MG63 (cell line): ENCODE data around the gene CYSRT1. TPM values are rescaled to one million over a fixed set of nuclear protein-coding genes. Genes with fewer than 3 reads are reported as not detected.

ENCODE experiments used
- DNase-seq: peaks from one replicate; pipeline ENCODE4 v3.0.0-alpha.2; 2020
- H3K27me3 ChIP-seq: fragments of 250-450 bp; sonication (Bioruptor Pico); 2 replicates; pipeline ENCODE4 v1.5.1; 2020; ENCODE audit warnings: mild to moderate bottlenecking, moderate library complexity
- H3K36me3 ChIP-seq: fragments of 250-450 bp; sonication (Bioruptor Pico); 2 replicates; pipeline ENCODE4 v1.5.1; 2020; ENCODE audit warnings: mild to moderate bottlenecking, moderate library complexity
- H3K4me3 ChIP-seq: fragments of 250-450 bp; sonication (Bioruptor Pico); 2 replicates; pipeline ENCODE4 v1.5.1; 2020; ENCODE audit warnings: mild to moderate bottlenecking, moderate library complexity
- H3K9me3 ChIP-seq: fragments of 250-450 bp; sonication (Bioruptor Pico); 2 replicates; pipeline ENCODE4 v1.5.1; 2020; ENCODE audit warnings: mild to moderate bottlenecking, moderate library complexity
- total RNA-seq: library from RNA; depleted of rRNA; stranded (reverse); fragments of >200 nt; shearing (Covaris generic); gene quantifications from 2 replicates; pipeline ENCODE4 v1.2.3, GENCODE V29; 2014; ENCODE audit warnings: low replicate concordance

CYSRT1 gene
- total RNA-seq, 1 experiment from 2014 or later, result 0.89 TPM

DNA sequence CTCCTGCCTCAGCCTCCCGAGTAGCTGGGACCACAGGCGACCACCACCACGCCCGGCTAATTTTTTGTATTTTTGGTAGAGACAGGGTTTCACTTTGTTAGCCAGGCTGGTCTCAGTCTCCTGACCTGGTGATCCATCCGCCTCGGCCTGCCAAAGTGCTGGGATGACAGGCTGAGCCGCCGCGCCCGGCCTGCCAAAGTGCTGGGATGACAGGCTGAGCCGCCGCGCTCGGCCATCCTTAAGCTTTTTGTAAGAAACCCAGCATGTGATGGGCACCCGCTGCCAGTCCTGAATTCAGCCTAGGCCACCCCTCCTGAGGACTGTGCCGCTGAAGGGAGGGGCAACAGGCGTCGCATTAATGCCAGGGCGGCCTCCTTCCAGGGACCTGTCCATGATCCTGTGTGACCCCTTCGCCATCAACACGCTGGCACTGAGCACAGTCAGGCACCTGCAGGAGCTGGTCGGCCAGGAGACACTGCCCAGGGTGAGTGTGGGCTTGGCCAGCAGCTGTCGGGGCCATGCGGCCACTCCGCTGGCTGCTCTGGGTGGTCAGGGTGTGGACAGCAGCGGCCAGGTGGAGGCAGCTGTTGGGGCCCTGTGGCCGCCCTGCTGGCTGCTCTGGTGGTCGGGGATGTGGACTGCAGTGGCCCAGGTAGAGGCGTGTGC is 40.7 kb downstream of the CYSRT1 start:
- DNase-seq, result no peak
- no peaks in the 10 kb centered on the region for H3K27me3 ChIP-seq
- H3K9me3 ChIP-seq, result no peaks in the 10 kb centered on the region
- peaks cover 35% of the 10 kb centered on the region for H3K36me3 ChIP-seq
- no peak overlapping the region for H3K4me3 ChIP-seq

DNA sequence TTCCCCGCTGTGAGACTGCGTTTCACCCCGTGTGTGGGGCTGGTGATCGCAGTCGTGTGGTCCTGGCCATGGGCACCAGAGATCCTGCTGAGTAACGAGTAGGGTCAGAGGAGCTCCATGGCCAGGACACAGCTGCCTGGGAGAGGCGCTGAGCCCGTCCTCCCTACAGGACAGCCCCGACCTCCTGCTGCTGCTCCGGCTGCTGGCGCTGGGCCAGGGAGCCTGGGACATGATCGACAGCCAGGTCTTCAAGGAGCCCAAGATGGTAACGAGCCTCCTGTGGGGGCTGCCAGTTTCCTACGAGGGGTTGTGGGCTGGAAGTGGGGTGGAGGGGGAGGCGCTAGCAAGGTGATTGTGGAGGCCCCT is 41.2 kb downstream of the CYSRT1 start:
- no peak for DNase-seq
- H3K9me3 ChIP-seq, result no peaks in the 10 kb centered on the region
- peaks cover 35% of the 10 kb centered on the region for H3K36me3 ChIP-seq
- H3K27me3 ChIP-seq, result no peaks in the 10 kb centered on the region
- no peak overlapping the region for H3K4me3 ChIP-seq

DNA sequence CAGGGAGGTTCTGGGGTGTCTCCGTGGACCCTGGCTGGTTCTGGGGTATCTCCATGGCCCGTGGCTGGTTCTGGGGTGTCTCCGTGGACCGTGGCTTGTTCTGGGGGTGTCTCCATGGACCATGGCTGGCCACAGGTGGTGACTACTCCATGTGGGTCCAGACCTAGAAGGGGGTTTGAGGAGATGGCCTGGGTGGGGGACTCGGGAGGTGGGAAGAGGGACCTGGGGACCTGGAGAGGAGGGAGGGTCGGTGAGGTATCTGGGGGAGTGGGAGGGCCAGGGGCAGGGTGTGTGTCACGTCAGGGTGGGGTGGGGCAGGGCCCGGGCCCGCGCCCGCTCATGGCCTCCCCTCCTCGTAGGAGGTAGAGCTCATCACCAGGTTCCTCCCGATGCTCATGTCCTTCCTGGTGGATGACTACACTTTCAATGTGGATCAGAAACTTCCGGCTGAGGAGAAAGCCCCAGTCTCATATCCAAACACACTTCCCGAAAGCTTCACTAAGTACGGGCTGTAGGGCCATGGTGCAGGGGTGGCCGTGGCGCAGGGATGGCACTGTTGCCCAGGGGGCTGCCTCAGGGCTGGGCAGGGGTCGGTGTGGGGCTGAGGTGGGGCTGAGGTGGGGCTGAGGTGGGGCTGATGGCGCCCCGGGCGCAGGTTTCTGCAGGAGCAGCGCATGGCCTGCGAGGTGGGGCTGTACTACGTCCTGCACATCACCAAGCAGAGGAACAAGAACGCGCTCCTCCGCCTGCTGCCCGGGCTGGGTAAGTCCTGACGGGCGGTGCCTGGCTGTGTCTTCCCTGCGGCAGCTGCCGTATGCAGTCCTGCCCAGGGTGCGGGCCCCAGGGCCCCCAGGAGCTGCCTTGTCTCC is 41.8 kb downstream of the CYSRT1 start:
- no peak for DNase-seq
- Histone ChIP-seq H3K4me3 (no peak overlapping the region), H3K27me3 (no peaks in the 10 kb centered on the region), H3K36me3 (peaks cover 35% of the 10 kb centered on the region), H3K9me3 (no peaks in the 10 kb centered on the region)

DNA sequence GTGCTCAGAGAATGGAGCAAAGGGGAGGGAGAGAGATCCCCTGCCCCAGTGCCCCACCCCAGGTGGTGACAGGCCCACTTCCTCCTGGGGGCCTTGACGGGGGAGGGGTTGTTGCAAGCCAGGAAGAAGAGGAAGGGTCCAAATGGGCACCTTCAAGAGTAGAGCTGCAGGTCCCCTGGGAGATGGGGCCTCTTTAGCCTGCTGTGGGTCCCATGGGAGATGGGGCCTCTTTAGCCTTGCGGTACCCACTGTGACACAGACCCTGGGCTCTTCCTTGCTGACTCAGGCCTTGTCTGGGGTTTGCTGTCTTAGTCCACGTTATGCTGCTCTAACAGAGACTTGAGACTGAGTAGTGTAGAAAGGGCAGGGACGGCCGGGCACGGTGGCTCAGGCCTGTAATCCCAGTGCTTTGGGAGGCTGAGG is 43.0 kb downstream of the CYSRT1 start:
- H3K9me3 ChIP-seq, result no peaks in the 10 kb centered on the region
- no peak overlapping the region for H3K4me3 ChIP-seq
- no peak for DNase-seq
- peaks cover 30% of the 10 kb centered on the region for H3K36me3 ChIP-seq
- H3K27me3 ChIP-seq, result no peaks in the 10 kb centered on the region

DNA sequence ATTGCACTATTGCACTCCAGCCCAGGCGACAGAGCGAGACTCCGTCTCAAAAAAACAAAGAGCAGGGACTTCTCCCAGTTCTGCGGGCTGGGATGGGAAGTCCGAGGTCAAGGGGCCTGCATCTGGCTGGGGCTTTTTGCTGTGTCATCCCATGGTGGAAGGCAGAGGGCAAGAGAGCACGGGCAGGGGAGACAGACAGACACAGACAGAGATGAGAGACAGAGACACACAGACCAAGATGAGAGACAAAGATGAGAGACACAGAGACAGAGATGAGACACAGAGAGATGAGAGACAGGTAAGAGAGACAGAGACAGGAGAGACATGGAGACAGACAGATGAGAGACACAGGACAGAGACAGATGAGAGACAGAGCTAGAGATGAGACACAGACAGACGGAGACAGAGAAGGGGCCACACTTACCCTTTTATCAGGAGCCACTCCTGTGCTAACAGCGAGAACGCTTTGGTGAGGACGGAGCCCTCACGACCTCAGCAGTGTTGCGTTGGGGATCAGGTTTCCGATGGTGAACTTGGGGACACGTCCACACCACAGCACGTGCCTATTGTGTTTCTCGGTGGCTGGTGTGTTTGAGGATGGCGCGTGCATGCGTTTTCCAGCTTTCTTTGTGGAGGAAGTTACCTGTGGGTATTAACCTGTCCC is 43.7 kb downstream of the CYSRT1 start:
- DNase-seq, result no peak
- no peaks in the 10 kb centered on the region for H3K9me3 ChIP-seq
- H3K36me3 ChIP-seq, result peaks cover 29% of the 10 kb centered on the region
- H3K27me3 ChIP-seq, result no peaks in the 10 kb centered on the region
- H3K4me3 ChIP-seq, result no peak overlapping the region

DNA sequence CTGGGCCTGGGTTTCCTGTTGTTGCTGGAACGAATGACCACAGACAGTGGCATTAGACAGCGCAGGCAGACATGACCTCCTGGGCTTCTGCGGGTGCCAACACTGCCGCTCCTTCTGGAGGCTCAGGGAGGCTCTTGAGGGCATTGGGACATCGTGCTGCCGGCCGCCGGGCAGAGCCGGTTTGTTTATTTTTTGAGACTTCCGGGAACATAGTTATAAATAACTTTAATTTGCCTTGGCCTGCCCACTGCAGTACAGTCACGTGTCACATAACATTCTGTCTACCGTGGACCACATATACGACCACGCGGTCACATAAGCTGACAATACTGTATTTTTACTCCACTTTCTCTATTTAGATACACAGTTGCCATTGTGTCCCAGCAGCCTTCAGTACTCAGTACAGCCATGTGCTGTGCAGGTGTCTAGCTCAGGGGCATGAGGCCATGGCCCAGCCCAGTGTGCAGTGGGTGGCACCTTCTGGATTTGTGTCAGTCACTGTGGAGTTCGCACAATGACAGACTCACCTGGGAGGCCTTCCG is 44.3 kb downstream of the CYSRT1 start:
- H3K36me3 ChIP-seq, result peaks cover 22% of the 10 kb centered on the region
- no peaks in the 10 kb centered on the region for H3K27me3 ChIP-seq
- no peak overlapping the region for H3K4me3 ChIP-seq
- DNase-seq, result no peak
- no peaks in the 10 kb centered on the region for H3K9me3 ChIP-seq

DNA sequence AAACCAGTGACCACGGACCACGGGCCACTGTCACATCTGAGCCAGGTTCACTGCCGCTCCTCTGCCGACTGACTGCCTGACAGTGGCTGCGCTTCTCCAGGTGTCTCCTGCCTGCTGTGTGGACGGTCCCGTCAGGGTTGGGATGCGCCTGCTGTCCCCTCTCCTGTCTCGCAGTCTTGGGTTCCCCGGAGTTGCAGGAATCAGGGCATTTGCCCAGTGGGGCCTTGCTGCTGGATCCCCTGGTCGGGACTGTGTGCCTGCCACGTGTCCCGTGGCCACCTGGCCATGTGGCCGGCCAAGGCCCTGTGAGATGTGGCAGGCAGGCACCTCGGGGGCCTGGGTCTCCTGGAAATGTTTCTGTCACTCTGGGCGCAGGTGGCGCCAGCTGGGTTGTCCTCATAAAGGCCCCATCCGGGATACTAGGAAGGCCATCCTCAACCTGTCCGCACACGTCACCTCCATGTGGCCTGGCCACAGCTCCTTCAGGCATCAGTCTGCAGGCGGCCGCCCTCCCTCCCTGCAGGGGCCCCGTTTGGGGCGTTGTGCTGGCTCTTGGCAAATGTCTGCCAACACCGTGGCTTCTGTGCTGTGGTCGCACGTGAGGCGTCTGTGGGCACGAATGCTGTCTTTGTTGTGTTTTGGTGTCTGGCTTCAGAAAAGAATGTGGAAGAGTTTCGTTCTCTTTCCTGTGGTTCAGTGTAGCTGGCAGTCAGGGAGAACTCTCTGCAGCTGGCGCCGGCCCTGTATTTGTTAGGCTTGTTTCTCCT is 46.1 kb downstream of the CYSRT1 start:
- DNase-seq, result no peak
- Histone ChIP-seq H3K27me3 (no peaks in the 10 kb centered on the region), H3K36me3 (peaks cover 13% of the 10 kb centered on the region), H3K4me3 (no peak overlapping the region), H3K9me3 (no peaks in the 10 kb centered on the region)

DNA sequence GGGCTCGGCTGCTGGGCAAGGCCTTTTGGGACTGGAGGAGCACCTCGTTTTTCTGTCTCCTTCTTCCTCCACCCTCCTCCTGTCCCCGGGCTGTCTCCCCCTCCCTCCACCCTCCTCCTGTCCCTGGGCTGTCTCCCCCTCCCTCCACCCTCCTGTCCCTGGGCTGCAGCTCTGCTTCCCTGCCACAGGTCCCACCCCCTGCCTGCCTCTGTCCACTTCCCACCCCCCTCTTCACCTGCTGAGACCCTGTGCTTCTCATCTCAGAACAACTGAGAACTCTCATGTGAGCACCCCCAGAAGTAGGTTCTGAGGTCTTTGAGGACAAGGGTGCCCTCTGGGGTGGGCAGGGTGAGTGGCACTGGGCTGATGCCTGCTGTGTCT is 46.7 kb downstream of the CYSRT1 start:
- peaks cover 9% of the 10 kb centered on the region for H3K36me3 ChIP-seq
- no peak overlapping the region for H3K4me3 ChIP-seq
- H3K27me3 ChIP-seq, result no peaks in the 10 kb centered on the region
- no peaks in the 10 kb centered on the region for H3K9me3 ChIP-seq
- DNase-seq, result no peak

DNA sequence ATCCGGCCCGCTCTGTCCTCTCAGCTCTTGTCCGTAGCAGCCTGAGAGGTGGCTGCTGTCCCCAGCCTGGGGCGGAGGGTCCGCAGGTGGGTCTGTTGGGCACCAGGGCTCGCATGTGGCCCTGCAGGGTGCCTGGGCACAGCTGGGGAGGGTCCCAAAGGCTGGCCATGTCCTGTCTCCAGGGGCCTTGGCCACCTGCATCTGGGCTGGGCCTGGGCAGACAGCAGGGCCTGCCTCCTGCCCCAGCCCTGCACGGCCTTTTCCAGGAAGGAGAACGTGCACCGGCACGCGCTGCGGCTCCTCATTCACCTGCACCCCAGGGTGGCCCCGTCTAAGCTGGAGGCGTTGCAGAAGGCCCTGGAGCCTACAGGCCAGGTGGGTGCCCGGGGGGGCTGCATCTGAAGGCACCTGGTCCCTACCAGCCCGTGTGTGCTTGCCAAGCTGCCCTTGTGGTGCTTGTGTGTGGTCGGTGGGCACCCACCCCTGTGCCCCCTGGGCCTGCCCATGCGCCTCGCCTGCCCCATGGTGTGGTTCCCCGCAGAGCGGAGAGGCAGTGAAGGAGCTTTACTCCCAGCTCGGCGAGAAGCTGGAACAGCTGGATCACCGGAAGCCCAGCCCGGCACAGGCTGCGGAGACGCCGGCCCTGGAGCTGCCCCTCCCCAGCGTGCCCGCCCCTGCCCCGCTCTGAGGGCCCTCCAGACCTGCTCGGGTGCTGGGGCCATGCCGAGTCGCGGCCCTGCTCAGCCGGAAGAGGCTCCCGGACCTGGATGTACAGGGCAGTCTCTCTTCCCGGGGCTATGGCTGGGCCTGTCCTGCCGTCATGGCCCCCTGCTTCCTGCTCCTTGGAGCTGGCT is 47.5 kb downstream of the CYSRT1 start:
- no peaks in the 10 kb centered on the region for H3K27me3 ChIP-seq
- no peak for DNase-seq
- H3K36me3 ChIP-seq, result peaks cover 9% of the 10 kb centered on the region
- no peaks in the 10 kb centered on the region for H3K9me3 ChIP-seq
- no peak overlapping the region for H3K4me3 ChIP-seq

DNA sequence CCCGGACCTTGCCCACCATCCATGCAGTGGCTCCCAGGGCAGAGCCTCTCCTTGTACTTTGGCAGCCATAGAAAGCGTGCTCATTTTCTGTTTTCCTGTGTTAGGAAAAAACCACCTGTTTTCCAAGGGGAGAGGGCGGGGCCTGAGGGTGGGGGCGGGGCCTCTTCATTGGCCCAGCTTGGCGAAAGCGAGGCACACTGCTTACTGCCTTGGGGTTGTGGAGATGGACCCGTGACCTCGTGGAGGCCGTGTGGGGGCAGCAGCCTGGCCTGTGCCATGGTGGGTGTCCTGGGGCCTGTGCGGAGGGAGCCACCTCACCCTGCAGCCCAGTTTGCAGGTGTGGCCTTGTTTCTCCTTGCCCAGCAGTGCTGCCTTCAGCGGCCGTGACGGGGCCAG is 48.1 kb downstream of the CYSRT1 start:
- peaks cover 3% of the 10 kb centered on the region for H3K36me3 ChIP-seq

DNA sequence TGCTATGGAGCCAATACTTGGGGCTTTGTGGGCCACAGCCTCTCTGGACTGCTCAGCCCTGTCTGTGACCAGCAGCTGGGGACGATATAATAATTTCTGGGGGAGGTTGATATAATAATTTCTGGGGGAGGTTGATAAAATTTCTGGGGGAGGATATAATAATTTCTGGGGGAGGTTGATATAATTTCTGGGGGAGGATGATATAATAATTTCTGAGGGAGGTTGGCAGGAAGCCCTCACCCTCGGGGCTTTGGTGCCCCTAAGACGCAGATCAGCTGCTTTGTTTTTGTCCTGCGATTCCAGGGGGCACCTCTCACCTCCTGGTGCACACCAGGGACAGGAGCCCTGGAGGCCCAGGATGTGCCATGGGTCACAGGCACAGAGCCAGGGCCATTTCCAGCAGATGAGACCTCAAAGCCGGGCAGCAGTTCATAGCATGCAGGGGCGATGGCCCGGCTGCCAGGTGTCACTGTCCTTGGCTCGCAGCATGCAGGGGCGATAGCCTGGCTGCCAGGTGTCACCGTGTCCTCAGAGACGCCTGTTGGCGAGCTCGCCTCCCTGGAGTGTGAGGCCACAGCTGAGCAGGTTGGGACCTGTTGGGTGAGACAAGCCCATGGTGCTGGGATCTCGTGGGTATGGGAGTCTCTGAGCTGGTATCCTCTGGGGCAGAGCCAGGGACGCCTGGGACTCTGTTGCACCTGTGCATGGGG is 48.8 kb downstream of the CYSRT1 start:
- H3K4me3 ChIP-seq, result no peak overlapping the region
- H3K27me3 ChIP-seq, result no peaks in the 10 kb centered on the region
- peaks cover 3% of the 10 kb centered on the region for H3K36me3 ChIP-seq
- no peaks in the 10 kb centered on the region for H3K9me3 ChIP-seq
- DNase-seq, result no peak

More for the DNA sequence above, 48.1 kb downstream of the CYSRT1 start:
- Histone ChIP-seq H3K27me3 (no peaks in the 10 kb centered on the region), H3K4me3 (no peak overlapping the region), H3K9me3 (no peaks in the 10 kb centered on the region)
- DNase-seq, result no peak

DNA sequence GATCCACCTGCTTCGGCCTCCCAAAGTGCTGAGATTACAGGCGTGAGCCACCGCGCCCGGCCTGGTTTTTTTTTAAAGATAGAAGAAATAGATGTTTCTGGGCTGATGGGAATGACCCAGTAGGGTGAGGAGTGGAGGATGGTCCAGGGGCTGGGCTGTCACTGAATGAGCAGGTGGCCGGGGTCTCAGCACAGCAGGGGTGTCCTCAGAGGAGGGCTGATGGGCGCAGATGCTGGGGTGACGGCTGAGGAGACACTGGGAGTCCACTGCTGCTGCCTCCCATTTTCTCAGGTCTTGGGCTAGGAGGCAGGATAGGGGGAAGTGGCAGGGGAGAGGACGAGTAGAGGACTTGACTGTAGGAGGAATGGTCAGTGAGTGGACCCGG is 50.2 kb downstream of the CYSRT1 start:
- Histone ChIP-seq H3K36me3 (no peaks in the 10 kb centered on the region; the same call in 1 of the 2 replicates), H3K27me3 (no peaks in the 10 kb centered on the region), H3K9me3 (no peaks in the 10 kb centered on the region), H3K4me3 (no peak overlapping the region)
- no peak for DNase-seq
